H9 (cell line): Measurements from ENCODE around the gene MED28. TPM values are rescaled to one million over a fixed set of nuclear protein-coding genes. Genes with fewer than 3 reads are reported as not detected.

Experiments used
- DNase-seq: peaks from one replicate; pipeline ENCODE4 v3.0.0-alpha.2; 2017
- H2AFZ ChIP-seq: one replicate; pipeline ENCODE4 v1.6.1; 2013; ENCODE audit warnings: mild to moderate bottlenecking, low read length, control low read depth, moderate library complexity
- H2AK5ac ChIP-seq: 2 replicates; pipeline ENCODE4 v1.6.1; 2013; ENCODE audit warnings: low read length, control low read depth, mixed read lengths; ENCODE audit not compliant: insufficient read length
- H2BK120ac ChIP-seq: one replicate; pipeline ENCODE4 v1.6.1; 2013; ENCODE audit warnings: low read depth, mild to moderate bottlenecking, low read length, control low read depth, inconsistent platforms; ENCODE audit not compliant: poor library complexity, severe bottlenecking
- H2BK12ac ChIP-seq: 2 replicates; pipeline ENCODE4 v1.6.1; 2013; ENCODE audit warnings: low read length, control low read depth, mixed read lengths, low read depth; ENCODE audit not compliant: insufficient read length
- H2BK15ac ChIP-seq: 2 replicates; pipeline ENCODE4 v1.6.1; 2013; ENCODE audit warnings: low read depth, low read length, control low read depth
- H2BK20ac ChIP-seq: one replicate; pipeline ENCODE4 v1.6.1; 2013; ENCODE audit warnings: low read depth, mild to moderate bottlenecking, low read length, control low read depth, inconsistent platforms; ENCODE audit not compliant: poor library complexity, severe bottlenecking
- H2BK5ac ChIP-seq: 2 replicates; pipeline ENCODE4 v1.6.1; 2013; ENCODE audit warnings: low read length, control low read depth, mixed read lengths; ENCODE audit not compliant: insufficient read length
- H3K14ac ChIP-seq: 2 replicates; pipeline ENCODE4 v1.6.1; 2013; ENCODE audit warnings: low read length, control low read depth; ENCODE audit not compliant: insufficient read depth
- H3K18ac ChIP-seq: 2 replicates; pipeline ENCODE4 v1.6.1; 2013; ENCODE audit warnings: low read depth, mild to moderate bottlenecking, mixed read lengths, low read length, control low read depth; ENCODE audit not compliant: insufficient read length
- H3K23ac ChIP-seq: 2 replicates; pipeline ENCODE4 v1.6.1; 2013; ENCODE audit warnings: low read length, control low read depth, mixed read lengths, low read depth; ENCODE audit not compliant: insufficient read length
- H3K23me2 ChIP-seq: 2 replicates; pipeline ENCODE4 v1.6.1; 2013; ENCODE audit warnings: low read depth, mild to moderate bottlenecking, mixed read lengths, low read length, control low read depth; ENCODE audit not compliant: insufficient read length, poor library complexity, severe bottlenecking
- H3K27ac ChIP-seq: 2 replicates; pipeline ENCODE4 v1.5.1; 2013; ENCODE audit warnings: low read length, control low read depth, mixed read lengths, low read depth; ENCODE audit not compliant: insufficient read length
- H3K27me3 ChIP-seq: 2 replicates; pipeline ENCODE4 v1.6.1; 2013; ENCODE audit warnings: low read length, control low read depth, inconsistent platforms; ENCODE audit not compliant: insufficient read depth
- H3K4ac ChIP-seq: 2 replicates; pipeline ENCODE4 v1.6.1; 2013; ENCODE audit warnings: low read depth, mild to moderate bottlenecking, control low read depth, inconsistent platforms, low read length, moderate library complexity
- H3K4me1 ChIP-seq: 2 replicates; pipeline ENCODE4 v1.6.1; 2013; ENCODE audit warnings: low read length, control low read depth, inconsistent platforms; ENCODE audit not compliant: insufficient read depth
- H3K4me2 ChIP-seq: 2 replicates; pipeline ENCODE4 v1.6.1; 2013; ENCODE audit warnings: low read length, control low read depth, mixed read lengths; ENCODE audit not compliant: insufficient read length, insufficient read depth
- H3K56ac ChIP-seq: 2 replicates; pipeline ENCODE4 v1.6.1; 2013; ENCODE audit warnings: low read depth, mild to moderate bottlenecking, mixed read lengths, low read length, control low read depth; ENCODE audit not compliant: insufficient read length
- H3K79me1 ChIP-seq: 2 replicates; pipeline ENCODE4 v1.6.1; 2013; ENCODE audit warnings: low read depth, mild to moderate bottlenecking, moderate library complexity, low read length, control low read depth, inconsistent platforms; ENCODE audit not compliant: insufficient read depth, poor library complexity, severe bottlenecking
- H3K79me2 ChIP-seq: 2 replicates; pipeline ENCODE4 v1.6.1; 2013; ENCODE audit warnings: low read length, control low read depth, inconsistent platforms; ENCODE audit not compliant: insufficient read depth
- H3K9ac ChIP-seq: 2 replicates; pipeline ENCODE4 v1.6.1; 2013; ENCODE audit warnings: low read length, control low read depth, mixed read lengths; ENCODE audit not compliant: insufficient read length; ENCODE audit errors: extremely low read depth
- H3K9me3 ChIP-seq: one replicate; pipeline ENCODE4 v1.6.1; 2013; ENCODE audit warnings: low read depth, low read length, inconsistent platforms; ENCODE audit not compliant: control insufficient read depth
- H3T11ph ChIP-seq: one replicate; pipeline ENCODE4 v1.6.1; 2013; ENCODE audit warnings: mild to moderate bottlenecking, low read length, control low read depth, inconsistent platforms
- H4K20me1 ChIP-seq: one replicate; pipeline ENCODE4 v1.6.1; 2013; ENCODE audit not compliant: control insufficient read depth, insufficient read length, insufficient read depth
- H4K5ac ChIP-seq: 2 replicates; pipeline ENCODE4 v1.6.1; 2013; ENCODE audit warnings: low read depth, mild to moderate bottlenecking, mixed read lengths, low read length, control low read depth; ENCODE audit not compliant: insufficient read length
- H4K8ac ChIP-seq: replicated peaks from 2 replicates; pipeline ENCODE4 v1.6.1; 2013; ENCODE audit warnings: low read length, control low read depth, mixed read lengths, low read depth; ENCODE audit not compliant: insufficient read length
- H4K91ac ChIP-seq: 2 replicates; pipeline ENCODE4 v1.6.1; 2013; ENCODE audit warnings: low read depth, mild to moderate bottlenecking, moderate library complexity, mixed read lengths, low read length, control low read depth; ENCODE audit not compliant: insufficient read length
- H3K27ac Mint-ChIP-seq, 3 experiments: 2 replicates in 2 of 3; 3 replicates in 1 of 3; pipeline ENCODE4 v1.8.0; 2020 to 2021; ENCODE audit warnings: mixed read lengths in 3 of 3, mild to moderate bottlenecking in 1 of 3, moderate library complexity in 1 of 3
- H3K27me3 Mint-ChIP-seq: 2 replicates; pipeline ENCODE4 v1.8.0; 2021; ENCODE audit warnings: low read depth, mild to moderate bottlenecking, moderate library complexity, mixed read lengths
- H3K36me3 Mint-ChIP-seq, 3 experiments: 2 replicates in 2 of 3; 3 replicates in 1 of 3; pipeline ENCODE4 v1.8.0; 2020 to 2021; ENCODE audit warnings: low read depth in 3 of 3, mixed read lengths in 3 of 3; ENCODE audit not compliant: insufficient read depth in 1 of 3
- H3K4me1 Mint-ChIP-seq, 2 experiments: 2 replicates each; pipeline ENCODE4 v1.8.0; 2020; ENCODE audit warnings: mixed read lengths in 2 of 2
- H3K4me3 Mint-ChIP-seq, 2 experiments: 2 replicates in 1 of 2; 3 replicates in 1 of 2; pipeline ENCODE4 v1.8.0; 2020 to 2021; ENCODE audit warnings: mild to moderate bottlenecking in 2 of 2, mixed read lengths in 2 of 2, moderate library complexity in 1 of 2
- H3K9me3 Mint-ChIP-seq, 2 experiments: 2 replicates in 1 of 2; 3 replicates in 1 of 2; pipeline ENCODE4 v1.8.0; 2020; ENCODE audit warnings: mild to moderate bottlenecking in 2 of 2, mixed read lengths in 2 of 2, moderate library complexity in 1 of 2
- CTCF ChIP-seq: fragments of 200-600 bp; sonication (generic); conservative IDR thresholded peaks from 3 replicates; pipeline ENCODE4 v1.8.0; 2021; ENCODE audit warnings: antibody characterized with exemption, mild to moderate bottlenecking
- WGBS: extraction: QIAGEN DNeasy Blood & Tissue Kit; methylation state at CpG from one replicate; pipeline ENCODE4 v1.1.7; 2013; ENCODE audit warnings: missing lambda C conversion rate, low lambda C conversion rate, mixed read lengths; ENCODE audit not compliant: insufficient read length; ENCODE audit errors: extremely low coverage; 5-methylcytosine and 5-hydroxymethylcytosine counted together
- total RNA-seq: library from RNA; stranded (reverse); gene quantifications from 2 replicates; pipeline ENCODE4 v1.2.1, GENCODE V29; 2021

Gene MED28
- total RNA-seq, 1 experiment from 2014 or later: 90.4 TPM

GRCh38 chr4:17577665-17578481 lies 36.6 kb upstream of the MED28 start:
- Mint-ChIP-seq H3K27ac (peak overlapping the region in 2 of 3 experiments; percentile 40 to 64; a peak in 2 of 7 replicates), H3K4me3 (peak overlapping the region; percentile 82 to 90), H3K36me3 (peaks cover 8 to 32% (median 21%) of the 10 kb centered on the region in 3 experiments; a peak in 6 of 7 replicates), H3K9me3 (no peaks in the 10 kb centered on the region; a peak in 1 of 5 replicates), H3K4me1 (peaks cover 17% of the 10 kb centered on the region in 2 experiments), H3K27me3 (peaks cover 6% of the 10 kb centered on the region; the same call in 1 of the 2 replicates)
- Histone ChIP-seq H4K8ac (no peak overlapping the region), H3K4ac (no peak overlapping the region), H3K79me2 (no peaks in the 10 kb centered on the region), H3K23ac (no peak overlapping the region), H2BK5ac (no peak overlapping the region), H3K4me2 (peak overlapping the region; percentile 96), H3K27me3 (no peaks in the 10 kb centered on the region; the same call in 1 of the 2 replicates), H4K91ac (no peak overlapping the region), H3K18ac (no peak overlapping the region), H2BK20ac (no peak overlapping the region), H3K9me3 (no peaks in the 10 kb centered on the region), H2AFZ (peak overlapping the region; percentile 36), H2BK12ac (no peak overlapping the region), H2BK15ac (no peak overlapping the region), H4K5ac (no peak overlapping the region), H3K27ac (no peak overlapping the region), H3K4me1 (no peaks in the 10 kb centered on the region; the same call in 1 of the 2 replicates), H3K9ac (peak overlapping the region; percentile 37), H4K20me1 (no peaks in the 10 kb centered on the region), H3T11ph (no peak overlapping the region), H3K14ac (peak overlapping the region; percentile 81), H3K79me1 (no peaks in the 10 kb centered on the region), H2AK5ac (no peak overlapping the region), H3K23me2 (peaks cover 9% of the 10 kb centered on the region), H2BK120ac (no peak overlapping the region), H3K56ac (no peak overlapping the region)
- WGBS: no CpG with 5 or more reads among the region's 33 CpGs
- TF ChIP-seq CTCF: peak; percentile 37; the same call in 2 of the 3 replicates
- no peak for DNase-seq
